Measurements from ENCODE around the gene ALDH7A1.

Gene ALDH7A1

GRCh38 chr5:126594748-126595485 is at the start of gene ALDH7A1:
Gene ALDH7A1, minus strand, starts transcription at chr5:126595219. Its CDS starts 21 bp downstream, at chr5:126595198.
- Histone ChIP-seq H3K27me3 (peaks cover 59% of the 10 kb centered on the region), H3K4me1 (ENCODE audit: control insufficient read depth in 1 of 2, insufficient read depth in 1 of 2, low read depth in 1 of 2, low read length in 1 of 2) (peaks cover 5 to 11% of the 10 kb centered on the region in 2 experiments), H3K27ac (no peak within 1 kb of the TSS), H3K36me3 (no peaks in the 10 kb centered on the region), H3K4me3 (ENCODE audit: low read depth in 1 of 2, low read length in 1 of 2) (peak within 1 kb of the TSS; percentile 25 to 41), H3K9me3 (no peaks in the 10 kb centered on the region)
- no peak for TF ChIP-seq CTCF (IDR thresholded peaks at IDR 0.05)

GRCh38 chr5:126641387-126641786 is 46.4 kb upstream of the ALDH7A1 start:
- Histone ChIP-seq H3K36me3 (no peaks in the 10 kb centered on the region), H3K27ac (no peak overlapping the region)

GRCh38 chr5:126640866-126641265 is 45.8 kb upstream of the ALDH7A1 start:
- Histone ChIP-seq H3K4me1 (ENCODE audit: control insufficient read depth in 1 of 2, insufficient read depth in 1 of 2, low read depth in 1 of 2, low read length in 1 of 2) (no peaks in the 10 kb centered on the region), H3K4me3 (ENCODE audit: low read depth in 1 of 2, low read length in 1 of 2) (no peak overlapping the region), H3K27ac (no peak overlapping the region), H3K9me3 (no peaks in the 10 kb centered on the region), H3K27me3 (no peaks in the 10 kb centered on the region), H3K36me3 (no peaks in the 10 kb centered on the region)
- no peak for TF ChIP-seq CTCF (IDR thresholded peaks at IDR 0.05)

More at GRCh38 chr5:126641387-126641786, 46.4 kb upstream of the ALDH7A1 start:
- Histone ChIP-seq H3K4me3 (ENCODE audit: low read depth in 1 of 2, low read length in 1 of 2) (no peak overlapping the region), H3K4me1 (ENCODE audit: control insufficient read depth in 1 of 2, insufficient read depth in 1 of 2, low read depth in 1 of 2, low read length in 1 of 2) (no peaks in the 10 kb centered on the region), H3K27me3 (no peaks in the 10 kb centered on the region), H3K9me3 (no peaks in the 10 kb centered on the region)
- no peak for TF ChIP-seq CTCF (IDR thresholded peaks at IDR 0.05)

GRCh38 chr5:126636956-126637355 is 41.9 kb upstream of the ALDH7A1 start:
- Histone ChIP-seq H3K4me1 (ENCODE audit: control insufficient read depth in 1 of 2, insufficient read depth in 1 of 2, low read depth in 1 of 2, low read length in 1 of 2) (no peaks in the 10 kb centered on the region), H3K36me3 (no peaks in the 10 kb centered on the region), H3K27me3 (no peaks in the 10 kb centered on the region), H3K4me3 (ENCODE audit: low read depth in 1 of 2, low read length in 1 of 2) (no peak overlapping the region), H3K27ac (no peak overlapping the region), H3K9me3 (no peaks in the 10 kb centered on the region)
- no peak for TF ChIP-seq CTCF (IDR thresholded peaks at IDR 0.05)

GRCh38 chr5:126635585-126635984 is 40.6 kb upstream of the ALDH7A1 start:
- Histone ChIP-seq H3K9me3 (no peaks in the 10 kb centered on the region), H3K27ac (no peak overlapping the region), H3K4me3 (ENCODE audit: low read depth in 1 of 2, low read length in 1 of 2) (no peak overlapping the region), H3K4me1 (ENCODE audit: control insufficient read depth in 1 of 2, insufficient read depth in 1 of 2, low read depth in 1 of 2, low read length in 1 of 2) (no peaks in the 10 kb centered on the region), H3K36me3 (no peaks in the 10 kb centered on the region), H3K27me3 (no peaks in the 10 kb centered on the region)
- no peak for TF ChIP-seq CTCF (IDR thresholded peaks at IDR 0.05)
